Gastrocnemius medialis (tissue), 4 donors: Measurements from ENCODE around the gene OR5F1.

ENCODE experiments used
- CTCF ChIP-seq, 5 experiments: fragments of 450-650 bp in 3 of 5; fragments of 200-600 bp in 2 of 5; sonication (generic) in 2 of 5; IDR thresholded peaks in 4 of 5; conservative IDR thresholded peaks in 1 of 5; 1 replicate in 4 of 5; 2 replicates in 1 of 5; pipeline ENCODE4 v1.5.1; 2016 to 2019; ENCODE audit warnings: antibody characterized with exemption in 5 of 5, mild to moderate bottlenecking in 3 of 5, moderate library complexity in 3 of 5
- POLR2A ChIP-seq, 2 donors: fragments of 450-650 bp; IDR thresholded peaks; one replicate each; pipeline ENCODE4 v1.6.1; 2017; ENCODE audit warnings: antibody characterized with exemption in 2 of 2, mild to moderate bottlenecking in 2 of 2, moderate library complexity in 2 of 2

GRCh38 chr11:55966391-55966790 lies 28.0 kb downstream of the OR5F1 start:
- TF ChIP-seq CTCF (IDR thresholded peaks at IDR 0.05 in 4 of 5, conservative IDR thresholded peaks at IDR 0.05 in 1 of 5) (no peak), POLR2A (IDR thresholded peaks at IDR 0.05) (no peak)
